ENCODE results near the gene MFAP5. TPM values are rescaled to one million over a fixed set of nuclear protein-coding genes. Genes with fewer than 3 reads are reported as not detected.

The MFAP5 gene
- total and polyA plus RNA-seq, 4 donors, result 1.9 to 138 (median 60.0) TPM

DNA sequence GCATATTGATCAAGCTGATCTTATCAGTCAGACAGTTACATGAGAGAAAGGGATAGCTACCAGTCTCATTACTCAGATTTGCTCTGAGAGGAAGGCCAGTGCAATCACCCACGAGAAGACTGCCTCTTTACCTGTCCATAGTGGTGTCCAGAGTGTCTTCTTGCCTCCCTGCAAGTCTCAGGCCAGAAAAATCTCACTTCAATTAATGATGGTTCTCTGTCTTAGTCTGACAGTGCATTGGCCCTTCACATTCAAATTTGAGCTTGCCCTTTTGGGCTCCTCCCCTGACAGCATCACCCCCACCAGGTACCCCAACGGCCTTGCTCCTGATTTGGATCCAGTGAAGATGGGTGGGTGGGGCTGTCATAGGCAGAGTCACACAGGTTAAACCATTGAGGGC is 50.0 kb downstream of the MFAP5 start, which contains the start of gene AICDA:
Gene AICDA, minus strand, starts transcription at position 231 of the 400 bp plus-strand sequence. Its CDS starts 92 bp downstream, at position 139.
- 86% methylated on average over 1 of the region's 2 CpGs for WGBS (ENCODE audit: insufficient coverage)
- no peaks in the 10 kb centered on the region for H3K9me3 ChIP-seq (ENCODE audit: control insufficient read depth, insufficient read depth, low read length)
- no peak for DNase-seq (ENCODE audit: low read depth in 4 of 6, low spot score in 6 of 6)
- H3K4me3 ChIP-seq (ENCODE audit: low read depth, low read length), result no peak within 1 kb of the TSS
- H3K27me3 ChIP-seq (ENCODE audit: control insufficient read depth, insufficient read depth, low read length), result no peaks in the 10 kb centered on the region
- no peak within 1 kb of the TSS for H3K27ac ChIP-seq (ENCODE audit: low read depth, low read length)
- H3K4me1 ChIP-seq (ENCODE audit: control insufficient read depth, insufficient read depth, low read length), result no peaks in the 10 kb centered on the region
- H3K36me3 ChIP-seq (ENCODE audit: control insufficient read depth, insufficient read depth, low read length), result no peaks in the 10 kb centered on the region

DNA sequence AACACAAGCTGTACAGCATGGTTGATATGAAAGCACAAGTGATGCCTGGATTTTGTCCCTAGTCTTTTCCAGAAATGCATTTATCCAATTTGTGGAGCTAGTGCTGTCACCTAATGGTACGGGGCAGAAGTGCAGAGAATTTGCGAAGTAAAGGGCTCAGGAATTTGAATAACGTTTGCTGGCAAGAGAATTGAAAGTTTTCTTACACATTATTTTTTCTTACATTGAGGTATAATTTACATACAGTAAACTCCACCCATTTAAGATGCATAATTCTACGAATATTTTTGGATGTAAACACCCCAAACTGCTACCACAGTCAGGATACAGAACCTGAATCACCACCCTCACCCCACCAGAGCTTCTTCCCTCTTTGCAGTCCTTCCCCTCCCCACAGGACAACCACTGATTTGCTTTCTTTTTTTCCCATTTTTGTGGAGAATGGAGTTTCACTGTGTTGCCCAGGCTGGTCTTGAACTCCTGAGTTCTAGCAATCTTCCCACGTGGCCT is 53.5 kb downstream of the MFAP5 start:
- DNase-seq (ENCODE audit: low read depth in 4 of 6, low spot score in 6 of 6), result peak; percentile 7 to 84 (median 28)
- Histone ChIP-seq H3K9me3 (ENCODE audit: control insufficient read depth, insufficient read depth, low read length) (no peaks in the 10 kb centered on the region), H3K4me1 (ENCODE audit: control insufficient read depth, insufficient read depth, low read length) (no peaks in the 10 kb centered on the region), H3K36me3 (ENCODE audit: control insufficient read depth, insufficient read depth, low read length) (no peaks in the 10 kb centered on the region), H3K27me3 (ENCODE audit: control insufficient read depth, insufficient read depth, low read length) (no peaks in the 10 kb centered on the region), H3K27ac (ENCODE audit: low read depth, low read length) (no peak overlapping the region), H3K4me3 (ENCODE audit: low read depth, low read length) (no peak overlapping the region)
- WGBS (ENCODE audit: insufficient coverage), result 100% methylated on average over 1 of the region's 5 CpGs

DNA sequence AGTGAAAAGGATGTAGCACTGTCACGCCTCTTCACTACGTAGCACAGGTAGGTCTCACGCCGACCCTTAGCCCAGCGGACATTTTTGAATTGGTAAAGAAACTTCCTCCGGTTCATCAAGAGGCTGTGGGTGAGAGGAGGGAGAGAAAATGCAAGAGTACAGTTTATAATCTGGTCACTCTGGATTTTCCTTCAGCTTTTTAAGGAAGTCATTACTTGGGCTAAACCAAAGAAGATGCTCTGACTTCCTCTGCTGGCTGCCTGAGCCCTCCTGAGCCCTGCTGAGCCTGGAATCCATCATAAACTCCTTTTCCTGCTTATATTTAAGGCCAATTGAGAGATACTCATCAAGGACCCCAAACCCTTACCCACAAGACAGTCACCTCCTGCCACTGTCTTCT is 55.7 kb downstream of the MFAP5 start:
- no peaks in the 10 kb centered on the region for H3K4me1 ChIP-seq (ENCODE audit: control insufficient read depth, insufficient read depth, low read length)
- H3K4me3 ChIP-seq (ENCODE audit: low read depth, low read length), result no peak overlapping the region
- no peaks in the 10 kb centered on the region for H3K9me3 ChIP-seq (ENCODE audit: control insufficient read depth, insufficient read depth, low read length)
- no peak for DNase-seq (ENCODE audit: low read depth in 4 of 6, low spot score in 6 of 6)
- no peak overlapping the region for H3K27ac ChIP-seq (ENCODE audit: low read depth, low read length)
- no peaks in the 10 kb centered on the region for H3K27me3 ChIP-seq (ENCODE audit: control insufficient read depth, insufficient read depth, low read length)
- H3K36me3 ChIP-seq (ENCODE audit: control insufficient read depth, insufficient read depth, low read length), result no peaks in the 10 kb centered on the region
- WGBS (ENCODE audit: insufficient coverage), result 100% methylated on average over 5 of the region's 6 CpGs

DNA sequence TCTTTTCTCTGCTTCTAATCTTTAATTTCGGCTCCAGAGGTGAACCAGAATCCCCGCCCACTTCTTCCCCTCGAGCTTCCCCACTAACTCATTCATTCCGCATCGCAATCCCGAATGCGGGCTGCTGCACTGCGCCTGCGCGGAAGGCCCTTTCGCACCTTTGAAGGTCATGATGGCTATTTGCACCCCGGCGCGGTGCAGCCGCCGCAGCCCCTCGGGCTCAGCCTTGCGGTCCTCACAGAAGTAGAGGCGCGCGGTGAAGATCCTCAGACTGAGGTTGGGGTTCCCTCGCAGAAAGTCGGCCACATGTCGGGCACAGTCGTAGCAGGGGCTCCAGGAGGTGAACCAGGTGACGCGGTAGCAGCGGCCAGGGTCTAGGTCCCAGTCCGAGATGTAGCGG is 57.6 kb downstream of the MFAP5 start:
- no peaks in the 10 kb centered on the region for H3K36me3 ChIP-seq (ENCODE audit: control insufficient read depth, insufficient read depth, low read length)
- 95% methylated on average over 30 of the region's 30 CpGs for WGBS (ENCODE audit: insufficient coverage)
- no peak for DNase-seq (ENCODE audit: low read depth in 4 of 6, low spot score in 6 of 6)

DNA sequence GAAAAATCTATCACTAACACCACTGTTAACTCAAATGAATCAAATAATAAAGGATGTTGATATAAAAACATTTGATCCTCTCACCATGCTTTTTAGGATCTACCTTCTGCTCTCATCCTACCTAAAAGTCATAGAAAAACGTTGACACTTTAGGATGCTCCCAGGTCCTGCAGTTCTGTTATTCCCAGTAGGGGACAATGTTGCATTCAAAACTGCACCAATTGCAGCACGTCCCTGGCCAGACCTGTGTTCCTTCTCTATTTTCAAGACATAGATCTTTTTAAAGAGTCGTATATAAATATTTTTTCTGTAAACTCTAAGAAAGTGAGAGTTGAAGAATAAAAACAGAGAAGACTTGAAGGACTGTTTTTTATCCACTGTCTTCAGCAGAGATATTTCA is 58.8 kb downstream of the MFAP5 start:
- WGBS (ENCODE audit: insufficient coverage), result 40% methylated on average over 1 of the region's 3 CpGs
- H3K4me3 ChIP-seq (ENCODE audit: low read depth, low read length), result no peak overlapping the region
- H3K36me3 ChIP-seq (ENCODE audit: control insufficient read depth, insufficient read depth, low read length), result no peaks in the 10 kb centered on the region
- no peak for DNase-seq (ENCODE audit: low read depth in 4 of 6, low spot score in 6 of 6)
- H3K4me1 ChIP-seq (ENCODE audit: control insufficient read depth, insufficient read depth, low read length), result no peaks in the 10 kb centered on the region
- H3K27ac ChIP-seq (ENCODE audit: low read depth, low read length), result no peak overlapping the region
- H3K9me3 ChIP-seq (ENCODE audit: control insufficient read depth, insufficient read depth, low read length), result no peaks in the 10 kb centered on the region
- H3K27me3 ChIP-seq (ENCODE audit: control insufficient read depth, insufficient read depth, low read length), result no peaks in the 10 kb centered on the region

More for the DNA sequence above, 57.6 kb downstream of the MFAP5 start:
- Histone ChIP-seq H3K27me3 (ENCODE audit: control insufficient read depth, insufficient read depth, low read length) (no peaks in the 10 kb centered on the region), H3K9me3 (ENCODE audit: control insufficient read depth, insufficient read depth, low read length) (no peaks in the 10 kb centered on the region), H3K4me3 (ENCODE audit: low read depth, low read length) (no peak overlapping the region), H3K4me1 (ENCODE audit: control insufficient read depth, insufficient read depth, low read length) (no peaks in the 10 kb centered on the region), H3K27ac (ENCODE audit: low read depth, low read length) (no peak overlapping the region)

DNA sequence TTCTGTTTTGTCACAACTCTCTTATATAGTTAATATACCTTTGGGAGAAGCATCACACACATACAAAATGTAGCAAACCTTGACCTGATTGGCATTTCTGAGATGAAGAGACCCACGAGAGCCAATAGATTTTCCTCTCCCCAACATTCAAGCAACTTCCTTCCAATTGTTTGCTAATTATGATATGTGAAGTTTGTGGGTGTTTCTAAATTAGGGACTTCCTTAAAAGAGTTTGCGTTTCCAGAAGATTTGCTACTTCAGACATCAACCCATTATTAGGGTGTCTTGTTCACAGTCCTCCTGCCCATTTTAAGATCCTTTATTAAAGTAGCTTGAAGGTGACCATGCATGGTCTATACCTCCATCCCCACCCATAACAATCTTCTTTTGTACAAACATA is 59.3 kb downstream of the MFAP5 start:
- H3K4me1 ChIP-seq (ENCODE audit: control insufficient read depth, insufficient read depth, low read length), result no peaks in the 10 kb centered on the region
- no peak overlapping the region for H3K4me3 ChIP-seq (ENCODE audit: low read depth, low read length)
- H3K27me3 ChIP-seq (ENCODE audit: control insufficient read depth, insufficient read depth, low read length), result no peaks in the 10 kb centered on the region
- H3K27ac ChIP-seq (ENCODE audit: low read depth, low read length), result no peak overlapping the region
- no peaks in the 10 kb centered on the region for H3K36me3 ChIP-seq (ENCODE audit: control insufficient read depth, insufficient read depth, low read length)
- no CpG with 5 or more reads among the region's 2 CpGs for WGBS (ENCODE audit: insufficient coverage)
- no peak for DNase-seq (ENCODE audit: low read depth in 4 of 6, low spot score in 6 of 6)
- no peaks in the 10 kb centered on the region for H3K9me3 ChIP-seq (ENCODE audit: control insufficient read depth, insufficient read depth, low read length)

DNA sequence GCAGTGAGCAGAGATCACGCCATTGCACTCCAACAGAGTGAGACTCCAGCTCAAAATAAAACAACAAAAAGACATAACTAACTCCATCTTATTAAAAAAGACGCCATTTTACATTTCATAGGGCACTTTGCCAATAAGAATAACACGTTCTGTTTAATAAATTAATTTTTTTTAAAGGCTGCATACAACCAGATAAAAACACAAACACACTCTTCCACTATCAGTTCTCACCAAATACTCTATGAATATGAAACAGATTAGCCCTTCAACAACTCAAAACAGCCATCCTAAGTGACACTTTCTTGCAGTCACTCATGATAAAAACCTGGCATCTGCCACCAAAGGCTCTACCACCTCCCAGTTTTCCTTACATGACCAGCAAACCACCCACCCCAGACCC is 66.1 kb downstream of the MFAP5 start:
- no peak for DNase-seq (ENCODE audit: low read depth in 4 of 6, low spot score in 6 of 6)
- Histone ChIP-seq H3K9me3 (ENCODE audit: control insufficient read depth, insufficient read depth, low read length) (no peaks in the 10 kb centered on the region), H3K27me3 (ENCODE audit: control insufficient read depth, insufficient read depth, low read length) (no peaks in the 10 kb centered on the region), H3K4me3 (ENCODE audit: low read depth, low read length) (no peak overlapping the region), H3K4me1 (ENCODE audit: control insufficient read depth, insufficient read depth, low read length) (no peaks in the 10 kb centered on the region), H3K36me3 (ENCODE audit: control insufficient read depth, insufficient read depth, low read length) (no peaks in the 10 kb centered on the region), H3K27ac (ENCODE audit: low read depth, low read length) (no peak overlapping the region)
- WGBS (ENCODE audit: insufficient coverage), result 100% methylated on average over 1 of the region's 3 CpGs

Small RNAs within 50 kb of the gene (small RNA-seq; reads per million reads assigned to genes)
- gene RF00564 (ENCODE audit: low replicate concordance), result not detected

Other genes starting within 250 kb of the MFAP5 start
- gene CLEC6A, start 206.9 kb downstream of the MFAP5 start, total RNA-seq, result under 1 TPM in 1 of 2 donors, not detected in 1; 0.20 TPM
- not detected for gene CLEC6A, start 206.9 kb downstream of the MFAP5 start, polyA plus RNA-seq (ENCODE audit: insufficient read length in 2 of 2)
- gene CLEC4D, start 149.3 kb downstream of the MFAP5 start, total RNA-seq, result 1 to 10 TPM in 1 of 2 donors, under 1 TPM in 1; 0.06 to 2.6 TPM
- gene CLEC4D, start 149.3 kb downstream of the MFAP5 start, polyA plus RNA-seq (ENCODE audit: insufficient read length in 2 of 2), result not detected
- gene CLEC4E, start 121.9 kb downstream of the MFAP5 start, total RNA-seq, result 1 to 10 TPM in 1 of 2 donors, under 1 TPM in 1; 0.28 to 1.6 TPM
- gene CLEC4E, start 121.9 kb downstream of the MFAP5 start, polyA plus RNA-seq (ENCODE audit: insufficient read length in 2 of 2), result not detected
- under 1 TPM; 0.10 to 0.11 TPM for gene AICDA, start 50.0 kb downstream of the MFAP5 start, total RNA-seq
- under 1 TPM; 0.13 to 0.23 TPM for gene AICDA, start 50.0 kb downstream of the MFAP5 start, polyA plus RNA-seq (ENCODE audit: insufficient read length in 2 of 2)
- 100 to 1,000 TPM; 107 to 125 TPM for gene RIMKLB, start 35.2 kb upstream of the MFAP5 start, total RNA-seq
- gene RIMKLB, start 35.2 kb upstream of the MFAP5 start, polyA plus RNA-seq (ENCODE audit: insufficient read length in 2 of 2), result 100 to 1,000 TPM; 167 to 203 TPM
- 1 to 10 TPM; 3.4 TPM for gene A2ML1, start 159.8 kb upstream of the MFAP5 start, total RNA-seq
- 1 to 10 TPM; 5.9 to 6.2 TPM for gene A2ML1, start 159.8 kb upstream of the MFAP5 start, polyA plus RNA-seq (ENCODE audit: insufficient read length in 2 of 2)

Measured in spinal cord (tissue), 10 donors.